GM23338 (cell line): ENCODE measurements around the gene FXYD5. TPM values are rescaled to one million over a fixed set of nuclear protein-coding genes. Genes with fewer than 3 reads are reported as not detected.
A peak's percentile ranks its signal among the peaks of the same experiment; 100 is the strongest.

Experiments used
- ATAC-seq: fragments of 200-7000 bp; cut with Tn5 transposase; 3 replicates; pipeline ENCODE4 v1.9.1; 2020
- DNase-seq: peaks from one replicate; pipeline ENCODE4 v3.0.0-alpha.2; 2015; ENCODE audit warnings: low spot score
- H2AFZ ChIP-seq: fragments of 200-600 bp; sonication (generic); 2 replicates; pipeline ENCODE4 v1.8.0; 2016; ENCODE audit warnings: antibody characterized with exemption, mild to moderate bottlenecking, moderate library complexity
- H3F3A ChIP-seq: fragments of 200-600 bp; sonication (generic); replicated peaks from 2 replicates; pipeline ENCODE4 v1.8.0; 2017; ENCODE audit warnings: antibody characterized with exemption, mixed run types, low read depth
- H3K27ac ChIP-seq: fragments of 200-600 bp; sonication (generic); 2 replicates; pipeline ENCODE4 v1.6.1; 2016; ENCODE audit warnings: low read depth
- H3K27me3 ChIP-seq: fragments of 200-600 bp; sonication (generic); 2 replicates; pipeline ENCODE4 v1.8.0; 2016; ENCODE audit warnings: mild to moderate bottlenecking, mixed run types, moderate library complexity; ENCODE audit not compliant: insufficient read depth
- H3K36me3 ChIP-seq: fragments of 200-600 bp; sonication (generic); 2 replicates; pipeline ENCODE4 v1.8.0; 2016; ENCODE audit warnings: mild to moderate bottlenecking; ENCODE audit not compliant: insufficient read depth
- H3K4me1 ChIP-seq: fragments of 200-600 bp; sonication (generic); 2 replicates; pipeline ENCODE4 v1.8.0; 2016; ENCODE audit warnings: mild to moderate bottlenecking, moderate library complexity; ENCODE audit not compliant: insufficient read depth
- H3K4me2 ChIP-seq: fragments of 200-600 bp; sonication (generic); 2 replicates; pipeline ENCODE4 v1.7.1; 2017; ENCODE audit warnings: mixed run types
- H3K4me3 ChIP-seq: fragments of 200-600 bp; sonication (generic); 2 replicates; pipeline ENCODE4 v1.6.1; 2016; ENCODE audit warnings: mixed run types
- H3K79me2 ChIP-seq: fragments of 200-600 bp; sonication (generic); replicated peaks from 2 replicates; pipeline ENCODE4 v1.8.0; 2017; ENCODE audit warnings: mild to moderate bottlenecking; ENCODE audit not compliant: insufficient read depth
- H3K9me2 ChIP-seq: fragments of 200-600 bp; sonication (generic); 2 replicates; pipeline ENCODE4 v1.8.0; 2017; ENCODE audit not compliant: insufficient read depth
- H4K20me1 ChIP-seq: fragments of 200-600 bp; sonication (generic); replicated peaks from 2 replicates; pipeline ENCODE4 v1.8.0; 2017; ENCODE audit warnings: mild to moderate bottlenecking; ENCODE audit not compliant: insufficient read depth
- H3K27ac Mint-ChIP-seq: 2 replicates; pipeline ENCODE4 v1.8.0; 2020; ENCODE audit warnings: inconsistent platforms, mild to moderate bottlenecking, moderate library complexity, mixed read lengths
- H3K27me3 Mint-ChIP-seq: 3 replicates; pipeline ENCODE4 v1.8.0; 2022; ENCODE audit warnings: low read depth, mild to moderate bottlenecking, moderate library complexity, mixed read lengths, inconsistent platforms; ENCODE audit not compliant: insufficient read depth, poor library complexity
- H3K36me3 Mint-ChIP-seq: 3 replicates; pipeline ENCODE4 v1.8.0; 2021; ENCODE audit warnings: low read depth, mild to moderate bottlenecking, inconsistent platforms, moderate library complexity, mixed read lengths
- H3K4me1 Mint-ChIP-seq: 3 replicates; pipeline ENCODE4 v1.8.0; 2020; ENCODE audit warnings: mild to moderate bottlenecking, inconsistent platforms, mixed read lengths
- H3K4me3 Mint-ChIP-seq: 3 replicates; pipeline ENCODE4 v1.8.0; 2021; ENCODE audit warnings: moderate library complexity, mild to moderate bottlenecking, inconsistent platforms, mixed read lengths
- H3K9me3 Mint-ChIP-seq: 3 replicates; pipeline ENCODE4 v1.8.0; 2020; ENCODE audit warnings: moderate library complexity, mild to moderate bottlenecking, inconsistent platforms, mixed read lengths
- CREB1 ChIP-seq: fragments of 250-450 bp; sonication (Bioruptor Pico); IDR thresholded peaks from 2 replicates; pipeline ENCODE4 v1.5.0; 2020; ENCODE audit warnings: low read depth, mild to moderate bottlenecking, moderate library complexity
- CTCF ChIP-seq, 2 experiments: fragments of 200-600 bp in 1 of 2; sonication (generic) in 1 of 2; conservative IDR thresholded peaks; 2 replicates each; pipeline versions ENCODE4 v1.5.1 to v1.6.1; 2016 to 2017; ENCODE audit warnings: antibody characterized with exemption in 2 of 2, low read depth in 2 of 2, mild to moderate bottlenecking in 2 of 2, moderate library complexity in 1 of 2
- EZH2 ChIP-seq: fragments of 200-600 bp; sonication (generic); IDR thresholded peaks from one replicate; pipeline ENCODE4 v1.8.0; 2017; ENCODE audit warnings: antibody characterized with exemption, mild to moderate bottlenecking, low read depth; ENCODE audit not compliant: unreplicated experiment
- EZH2phosphoT487 ChIP-seq: fragments of 200-600 bp; sonication (generic); IDR thresholded peaks from one replicate; pipeline ENCODE4 v1.8.1; 2018; ENCODE audit warnings: antibody characterized with exemption; ENCODE audit not compliant: unreplicated experiment
- NANOG ChIP-seq: IDR thresholded peaks from 2 replicates; pipeline ENCODE4 v1.6.1; 2016; ENCODE audit warnings: antibody characterized with exemption, borderline replicate concordance
- POLR2AphosphoS5 ChIP-seq: IDR thresholded peaks from 2 replicates; pipeline ENCODE4 v1.6.1; 2016; ENCODE audit warnings: antibody characterized with exemption, low read depth
- STAT1 ChIP-seq: IDR thresholded peaks from one replicate; pipeline ENCODE4 v1.6.1; 2016; ENCODE audit warnings: antibody characterized with exemption; ENCODE audit not compliant: unreplicated experiment
- ZNF114 ChIP-seq: fragments of 250-450 bp; sonication (Bioruptor Pico); IDR thresholded peaks from 2 replicates; pipeline ENCODE4 v1.5.0; 2020; ENCODE audit warnings: mild to moderate bottlenecking, moderate library complexity
- polyA plus RNA-seq: library from polyadenylated mRNA; unstranded; fragments of >200 nt; fragmentation: Nextera tagmentation; extraction: Ambion mirVana; gene quantifications from 2 replicates; pipeline ENCODE4 v1.2.1, GENCODE V29; 2016
- total RNA-seq: library from RNA; depleted of rRNA; stranded (reverse); fragments of >200 nt; shearing (Covaris generic); gene quantifications from 2 replicates; pipeline ENCODE4 v1.2.3, GENCODE V29; 2014
- TF ChIP-seq, protein P1 (sequence below): IDR thresholded peaks from one replicate; pipeline ENCODE4 v1.6.1; 2018; ENCODE audit warnings: antibody characterized with exemption; ENCODE audit not compliant: unreplicated experiment
- TF ChIP-seq, protein P2 (sequence below): fragments of 250-450 bp; sonication (Bioruptor Pico); IDR thresholded peaks from 2 replicates; pipeline ENCODE4 v1.5.0; 2020; ENCODE audit warnings: mild to moderate bottlenecking, moderate library complexity

FXYD5 gene
- total and polyA plus RNA-seq, 2 experiments from 2014 or later: 97.7 to 233 TPM

GRCh38 chr19:35150445-35150844 is 4.1 kb upstream of the FXYD5 start (continued):
- TF ChIP-seq, protein P1, sequence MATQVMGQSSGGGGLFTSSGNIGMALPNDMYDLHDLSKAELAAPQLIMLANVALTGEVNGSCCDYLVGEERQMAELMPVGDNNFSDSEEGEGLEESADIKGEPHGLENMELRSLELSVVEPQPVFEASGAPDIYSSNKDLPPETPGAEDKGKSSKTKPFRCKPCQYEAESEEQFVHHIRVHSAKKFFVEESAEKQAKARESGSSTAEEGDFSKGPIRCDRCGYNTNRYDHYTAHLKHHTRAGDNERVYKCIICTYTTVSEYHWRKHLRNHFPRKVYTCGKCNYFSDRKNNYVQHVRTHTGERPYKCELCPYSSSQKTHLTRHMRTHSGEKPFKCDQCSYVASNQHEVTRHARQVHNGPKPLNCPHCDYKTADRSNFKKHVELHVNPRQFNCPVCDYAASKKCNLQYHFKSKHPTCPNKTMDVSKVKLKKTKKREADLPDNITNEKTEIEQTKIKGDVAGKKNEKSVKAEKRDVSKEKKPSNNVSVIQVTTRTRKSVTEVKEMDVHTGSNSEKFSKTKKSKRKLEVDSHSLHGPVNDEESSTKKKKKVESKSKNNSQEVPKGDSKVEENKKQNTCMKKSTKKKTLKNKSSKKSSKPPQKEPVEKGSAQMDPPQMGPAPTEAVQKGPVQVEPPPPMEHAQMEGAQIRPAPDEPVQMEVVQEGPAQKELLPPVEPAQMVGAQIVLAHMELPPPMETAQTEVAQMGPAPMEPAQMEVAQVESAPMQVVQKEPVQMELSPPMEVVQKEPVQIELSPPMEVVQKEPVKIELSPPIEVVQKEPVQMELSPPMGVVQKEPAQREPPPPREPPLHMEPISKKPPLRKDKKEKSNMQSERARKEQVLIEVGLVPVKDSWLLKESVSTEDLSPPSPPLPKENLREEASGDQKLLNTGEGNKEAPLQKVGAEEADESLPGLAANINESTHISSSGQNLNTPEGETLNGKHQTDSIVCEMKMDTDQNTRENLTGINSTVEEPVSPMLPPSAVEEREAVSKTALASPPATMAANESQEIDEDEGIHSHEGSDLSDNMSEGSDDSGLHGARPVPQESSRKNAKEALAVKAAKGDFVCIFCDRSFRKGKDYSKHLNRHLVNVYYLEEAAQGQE: no peak
- no peak for TF ChIP-seq EZH2phosphoT487
- TF ChIP-seq ZNF114 (CRISPR knock-in tag): no peak
- TF ChIP-seq NANOG: no peak
- TF ChIP-seq EZH2: no peak
- no peak for TF ChIP-seq CREB1 (CRISPR knock-in tag)
- TF ChIP-seq CTCF (conservative IDR thresholded peaks at IDR 0.05; ENCODE audit: low read depth in 2 of 2): no peak

- H3K27ac Mint-ChIP-seq: peak overlapping the region; percentile 51; the same call in 1 of the 2 replicates
- 0 out of 2 replicates have a peak overlapping the region, but pooled peaks have one; percentile 23 for H3K4me3 ChIP-seq
- no peaks in the 10 kb centered on the region for H3K9me2 ChIP-seq
- H3K27ac ChIP-seq: peak overlapping the region; percentile 17; the same call in 1 of the 2 replicates
- no peak overlapping the region for H2AFZ ChIP-seq
- no peaks in the 10 kb centered on the region for H3K27me3 ChIP-seq
- H3F3A ChIP-seq: peaks cover 17% of the 10 kb centered on the region; the same call in 1 of the 2 replicates
- peaks cover 26% of the 10 kb centered on the region for H3K4me1 ChIP-seq
- peak overlapping the region; percentile 70; the same call in 1 of the 2 replicates for H3K4me2 ChIP-seq
- H3K36me3 ChIP-seq: no peaks in the 10 kb centered on the region
- no peaks in the 10 kb centered on the region for H3K9me3 Mint-ChIP-seq
- peaks cover 9% of the 10 kb centered on the region; the same call in 2 of the 3 replicates for H3K36me3 Mint-ChIP-seq
- no peaks in the 10 kb centered on the region for H4K20me1 ChIP-seq
- peaks cover 16% of the 10 kb centered on the region for H3K79me2 ChIP-seq
- DNase-seq: peak; percentile 48
- peak; percentile 5; the same call in 2 of the 3 replicates for ATAC-seq
- no peak overlapping the region for H3K4me3 Mint-ChIP-seq
- H3K4me1 Mint-ChIP-seq: peaks cover 47% of the 10 kb centered on the region
- H3K27me3 Mint-ChIP-seq: peaks cover 14% of the 10 kb centered on the region
- TF ChIP-seq ZNF114 (CRISPR knock-in tag) (no peak), STAT1 (no peak), POLR2AphosphoS5 (no peak)
- TF ChIP-seq, protein P2, sequence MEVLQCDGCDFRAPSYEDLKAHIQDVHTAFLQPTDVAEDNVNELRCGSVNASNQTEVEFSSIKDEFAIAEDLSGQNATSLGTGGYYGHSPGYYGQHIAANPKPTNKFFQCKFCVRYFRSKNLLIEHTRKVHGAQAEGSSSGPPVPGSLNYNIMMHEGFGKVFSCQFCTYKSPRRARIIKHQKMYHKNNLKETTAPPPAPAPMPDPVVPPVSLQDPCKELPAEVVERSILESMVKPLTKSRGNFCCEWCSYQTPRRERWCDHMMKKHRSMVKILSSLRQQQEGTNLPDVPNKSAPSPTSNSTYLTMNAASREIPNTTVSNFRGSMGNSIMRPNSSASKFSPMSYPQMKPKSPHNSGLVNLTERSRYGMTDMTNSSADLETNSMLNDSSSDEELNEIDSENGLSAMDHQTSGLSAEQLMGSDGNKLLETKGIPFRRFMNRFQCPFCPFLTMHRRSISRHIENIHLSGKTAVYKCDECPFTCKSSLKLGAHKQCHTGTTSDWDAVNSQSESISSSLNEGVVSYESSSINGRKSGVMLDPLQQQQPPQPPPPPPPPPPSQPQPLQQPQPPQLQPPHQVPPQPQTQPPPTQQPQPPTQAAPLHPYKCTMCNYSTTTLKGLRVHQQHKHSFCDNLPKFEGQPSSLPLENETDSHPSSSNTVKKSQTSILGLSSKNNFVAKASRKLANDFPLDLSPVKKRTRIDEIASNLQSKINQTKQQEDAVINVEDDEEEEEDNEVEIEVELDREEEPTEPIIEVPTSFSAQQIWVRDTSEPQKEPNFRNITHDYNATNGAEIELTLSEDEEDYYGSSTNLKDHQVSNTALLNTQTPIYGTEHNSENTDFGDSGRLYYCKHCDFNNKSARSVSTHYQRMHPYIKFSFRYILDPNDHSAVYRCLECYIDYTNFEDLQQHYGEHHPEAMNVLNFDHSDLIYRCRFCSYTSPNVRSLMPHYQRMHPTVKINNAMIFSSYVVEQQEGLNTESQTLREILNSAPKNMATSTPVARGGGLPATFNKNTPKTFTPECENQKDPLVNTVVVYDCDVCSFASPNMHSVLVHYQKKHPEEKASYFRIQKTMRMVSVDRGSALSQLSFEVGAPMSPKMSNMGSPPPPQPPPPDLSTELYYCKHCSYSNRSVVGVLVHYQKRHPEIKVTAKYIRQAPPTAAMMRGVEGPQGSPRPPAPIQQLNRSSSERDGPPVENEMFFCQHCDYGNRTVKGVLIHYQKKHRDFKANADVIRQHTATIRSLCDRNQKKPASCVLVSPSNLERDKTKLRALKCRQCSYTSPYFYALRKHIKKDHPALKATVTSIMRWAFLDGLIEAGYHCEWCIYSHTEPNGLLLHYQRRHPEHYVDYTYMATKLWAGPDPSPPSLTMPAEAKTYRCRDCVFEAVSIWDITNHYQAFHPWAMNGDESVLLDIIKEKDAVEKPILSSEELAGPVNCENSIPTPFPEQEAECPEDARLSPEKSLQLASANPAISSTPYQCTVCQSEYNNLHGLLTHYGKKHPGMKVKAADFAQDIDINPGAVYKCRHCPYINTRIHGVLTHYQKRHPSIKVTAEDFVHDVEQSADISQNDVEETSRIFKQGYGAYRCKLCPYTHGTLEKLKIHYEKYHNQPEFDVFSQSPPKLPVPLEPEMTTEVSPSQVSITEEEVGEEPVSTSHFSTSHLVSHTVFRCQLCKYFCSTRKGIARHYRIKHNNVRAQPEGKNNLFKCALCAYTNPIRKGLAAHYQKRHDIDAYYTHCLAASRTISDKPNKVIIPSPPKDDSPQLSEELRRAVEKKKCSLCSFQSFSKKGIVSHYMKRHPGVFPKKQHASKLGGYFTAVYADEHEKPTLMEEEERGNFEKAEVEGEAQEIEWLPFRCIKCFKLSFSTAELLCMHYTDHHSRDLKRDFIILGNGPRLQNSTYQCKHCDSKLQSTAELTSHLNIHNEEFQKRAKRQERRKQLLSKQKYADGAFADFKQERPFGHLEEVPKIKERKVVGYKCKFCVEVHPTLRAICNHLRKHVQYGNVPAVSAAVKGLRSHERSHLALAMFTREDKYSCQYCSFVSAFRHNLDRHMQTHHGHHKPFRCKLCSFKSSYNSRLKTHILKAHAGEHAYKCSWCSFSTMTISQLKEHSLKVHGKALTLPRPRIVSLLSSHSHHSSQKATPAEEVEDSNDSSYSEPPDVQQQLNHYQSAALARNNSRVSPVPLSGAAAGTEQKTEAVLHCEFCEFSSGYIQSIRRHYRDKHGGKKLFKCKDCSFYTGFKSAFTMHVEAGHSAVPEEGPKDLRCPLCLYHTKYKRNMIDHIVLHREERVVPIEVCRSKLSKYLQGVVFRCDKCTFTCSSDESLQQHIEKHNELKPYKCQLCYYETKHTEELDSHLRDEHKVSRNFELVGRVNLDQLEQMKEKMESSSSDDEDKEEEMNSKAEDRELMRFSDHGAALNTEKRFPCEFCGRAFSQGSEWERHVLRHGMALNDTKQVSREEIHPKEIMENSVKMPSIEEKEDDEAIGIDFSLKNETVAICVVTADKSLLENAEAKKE (CRISPR knock-in tag): no peak
These were observed 3.1 kb upstream of the FXYD5 start for GRCh38 chr19:35151273-35152065.
